K562 (cell line): ENCODE results near the gene FARSA. TPM values are rescaled to one million over a fixed set of nuclear protein-coding genes. Genes with fewer than 3 reads are reported as not detected.
A peak's percentile ranks its signal among the peaks of the same experiment; 100 is the strongest.

Experiments used
- ATAC-seq: fragments of 200-7000 bp; cut with Tn5 transposase; 3 replicates; pipeline ENCODE4 v1.9.1; 2020; ENCODE audit warnings: moderate library complexity
- BruUV-seq: library from RNA; stranded (reverse); fragments of 400-500 nt; replicated peaks from 2 replicates; lab custom pipeline; 2021; lab: Mats Ljungman, UMichigan
- CTCF ChIA-PET: fragments of 300-600 bp; formaldehyde crosslinking; extraction: SDS; loops from one replicate; lab custom pipeline; 2021; ENCODE audit warnings: low intra/inter-chr PET ratio; lab: Yijun Ruan, JAX
- POLR2A ChIA-PET: fragments of 300-600, 350-650 bp; sonication (Branson Sonifier 250); formaldehyde crosslinking; extraction: SDS; loops from one replicate; lab custom pipeline; 2021; ENCODE audit warnings: antibody characterized with exemption, inconsistent platforms; lab: Yijun Ruan, JAX
- DNase-seq, 4 experiments: peaks; one replicate each; pipeline versions ENCODE4 v3.0.0 to v3.0.0-alpha.2; 2011 to 2018; ENCODE audit warnings: low spot score in 3 of 4, mixed read lengths in 3 of 4; ENCODE audit errors: extremely low read depth in 1 of 4
- FAIRE-seq: peaks from 2 replicates; lab custom pipeline; 2011; peaks lifted over from hg19 to GRCh38; lab: Jason Lieb, UNC
- H2AFZ ChIP-seq: 2 replicates; pipeline ENCODE4 v1.6.0; 2011; ENCODE audit warnings: low read depth, low read length, control low read depth, inconsistent platforms
- H3K27ac ChIP-seq: fragments of 200-600 bp; 3 replicates; pipeline ENCODE4 v1.8.0; 2011; ENCODE audit warnings: low read depth, mild to moderate bottlenecking, control low read depth, inconsistent platforms, low read length, moderate library complexity, mixed read lengths; ENCODE audit errors: extremely low read depth
- H3K27me3 ChIP-seq, 2 experiments: fragments of 300-600 bp in 1 of 2; 2 replicates in 1 of 2; 3 replicates in 1 of 2; pipeline versions ENCODE4 v1.6.0 to v1.8.0; 2011; ENCODE audit warnings: inconsistent platforms in 2 of 2, low read length in 2 of 2, mild to moderate bottlenecking in 1 of 2, mixed read lengths in 1 of 2, moderate library complexity in 1 of 2; ENCODE audit not compliant: control insufficient read depth in 2 of 2, insufficient read depth in 2 of 2
- H3K36me3 ChIP-seq: fragments of 300-600 bp; 3 replicates; pipeline ENCODE4 v1.8.0; 2011; ENCODE audit warnings: mild to moderate bottlenecking, low read length, inconsistent platforms; ENCODE audit not compliant: control insufficient read depth, insufficient read depth
- H3K4me1 ChIP-seq, 2 experiments: fragments of 200-600 bp in 1 of 2; replicated peaks in 1 of 2; 2 replicates in 1 of 2; 3 replicates in 1 of 2; pipeline versions ENCODE4 v1.5.1 to v1.8.0; 2011; ENCODE audit warnings: inconsistent platforms in 2 of 2, low read length in 2 of 2, mild to moderate bottlenecking in 1 of 2, mixed read lengths in 1 of 2, moderate library complexity in 1 of 2; ENCODE audit not compliant: control insufficient read depth in 2 of 2, insufficient read depth in 2 of 2
- H3K4me2 ChIP-seq: 2 replicates; pipeline ENCODE4 v1.6.1; 2011; ENCODE audit warnings: low read length, control low read depth, inconsistent platforms, mixed read lengths; ENCODE audit not compliant: insufficient read depth
- H3K4me3 ChIP-seq: fragments of 200-600 bp; sonication (generic), shearing (Covaris generic); 2 replicates; pipeline ENCODE4 v1.5.1; 2016; ENCODE audit warnings: control low read depth, inconsistent platforms
- H3K79me2 ChIP-seq: fragments of 200-600 bp; 3 replicates; pipeline ENCODE4 v1.8.0; 2011; ENCODE audit warnings: low read length, inconsistent platforms; ENCODE audit not compliant: control insufficient read depth, insufficient read depth
- H3K9ac ChIP-seq, 2 experiments: 2 replicates each; pipeline versions ENCODE4 v1.6.0 to v1.6.1; 2011; ENCODE audit warnings: low read depth in 2 of 2, low read length in 2 of 2, control low read depth in 1 of 2, inconsistent platforms in 1 of 2, mild to moderate bottlenecking in 1 of 2, mixed read lengths in 1 of 2; ENCODE audit not compliant: insufficient read depth in 1 of 2
- H3K9me1 ChIP-seq: one replicate; pipeline ENCODE4 v1.6.0; 2011; ENCODE audit warnings: inconsistent platforms, mild to moderate bottlenecking, low read length, moderate library complexity; ENCODE audit not compliant: control insufficient read depth, insufficient read depth
- H3K9me3 ChIP-seq: replicated peaks from 2 replicates; pipeline ENCODE4 v1.5.1; 2011; ENCODE audit warnings: low read depth, low read length, inconsistent platforms; ENCODE audit not compliant: control insufficient read depth, insufficient read depth
- H4K20me1 ChIP-seq: replicated peaks from 2 replicates; pipeline ENCODE4 v1.6.1; 2011; ENCODE audit warnings: low read length, inconsistent platforms, mixed read lengths; ENCODE audit not compliant: control insufficient read depth, insufficient read depth
- MYC ChIP-seq, 2 experiments: fragments of 250-450 bp in 1 of 2; sonication (Bioruptor Pico) in 1 of 2; IDR thresholded peaks; 2 replicates each; pipeline versions ENCODE4 v1.5.1 to v1.6.1; 2012 to 2021; ENCODE audit warnings: low read depth in 2 of 2, borderline replicate concordance in 1 of 2, improper control_type of control experiment in 1 of 2, low read length in 1 of 2, mild to moderate bottlenecking in 1 of 2, moderate library complexity in 1 of 2
- RNF2 ChIP-seq: sonication (generic); IDR thresholded peaks from 2 replicates; pipeline ENCODE4 v1.6.1; 2016
- YY1 ChIP-seq, 3 experiments: IDR thresholded peaks; 2 replicates each; pipeline ENCODE4 v1.6.1; 2011; ENCODE audit warnings: low read length in 2 of 3, mild to moderate bottlenecking in 2 of 3, moderate library complexity in 2 of 3, borderline replicate concordance in 1 of 3, control low read depth in 1 of 3, low read depth in 1 of 3; ENCODE audit not compliant: insufficient read depth in 3 of 3, insufficient replicate concordance in 2 of 3, control insufficient read depth in 1 of 3, insufficient read length in 1 of 3; ENCODE audit errors: extremely low read depth in 1 of 3
- ZBTB17 ChIP-seq: fragments of 450-650 bp; formaldehyde crosslinking; IDR thresholded peaks from 2 replicates; pipeline ENCODE4 v1.4.0; 2020; ENCODE audit warnings: mild to moderate bottlenecking
- ZBTB9 ChIP-seq: fragments of 450-650 bp; formaldehyde crosslinking; IDR thresholded peaks from 2 replicates; pipeline ENCODE4 v1.4.0; 2020; ENCODE audit warnings: mild to moderate bottlenecking, moderate library complexity
- ZC3H4 ChIP-seq: sonication (generic); formaldehyde crosslinking; IDR thresholded peaks from 2 replicates; pipeline ENCODE4 v1.9.0; 2021; ENCODE audit warnings: missing genetic modification reagents, borderline replicate concordance
- ZNF280B ChIP-seq: fragments of 250-450 bp; sonication (Bioruptor Pico); IDR thresholded peaks from 2 replicates; pipeline ENCODE4 v1.5.1; 2021; ENCODE audit warnings: mild to moderate bottlenecking
- ZNF445 ChIP-seq: fragments of 250-450 bp; sonication (Bioruptor Pico); IDR thresholded peaks from 2 replicates; pipeline ENCODE4 v1.4.0; 2020; ENCODE audit warnings: low read depth, mild to moderate bottlenecking, moderate library complexity
- ZNF583 ChIP-seq: fragments of 250-450 bp; sonication (Bioruptor Pico); IDR thresholded peaks from 2 replicates; pipeline ENCODE4 v1.4.0; 2020
- ZNF592 ChIP-seq: fragments of 450-650 bp; IDR thresholded peaks from 2 replicates; pipeline ENCODE4 v1.6.1; 2017; ENCODE audit warnings: antibody characterized with exemption, mild to moderate bottlenecking
- ZNF740 ChIP-seq, 3 experiments: fragments of 200-800 bp in 1 of 3; sonication (Bioruptor generic) in 1 of 3; sonication (generic) in 1 of 3; formaldehyde crosslinking in 1 of 3; IDR thresholded peaks; 2 replicates each; pipeline versions ENCODE4 v1.6.1 to v1.8.0; 2016 to 2022; ENCODE audit warnings: mild to moderate bottlenecking in 2 of 3, missing compliant biosample characterization in 2 of 3, missing genetic modification characterization in 2 of 3, missing genetic modification reagents in 1 of 3
- WGBS: fragments of 100-300 bp; shearing (Covaris generic); methylation state at CpG from one replicate; pipeline ENCODE4 v1.1.6; 2016; ENCODE audit warnings: low coverage, mixed read lengths; ENCODE audit not compliant: insufficient coverage; ENCODE audit errors: missing lambda C conversion rate; 5-methylcytosine and 5-hydroxymethylcytosine counted together
- in situ Hi-C: fragments of 300-500 bp; cut with MboI; formaldehyde crosslinking; loops from 4 replicates; pipeline ENCODE4 v1.15.0; 2018; ENCODE audit warnings: inconsistent platforms, mixed read lengths
- intact Hi-C: fragments of 100-400 bp; cut with micrococcal nuclease; formaldehyde crosslinking; loops from 2 replicates; pipeline ENCODE4 v1.14.2; 2022
- polyA plus RNA-seq, 8 experiments: library from polyadenylated mRNA; depleted of rRNA in 4 of 8; stranded (reverse) in 5 of 8; unstranded in 3 of 8; fragments of >200 nt; fragmentation: Nextera tagmentation in 2 of 8; fragmentation: Illumina TruSeq in 1 of 8; extraction: Ambion mirVana in 2 of 8; extraction: Trizol in 1 of 8; gene quantifications; 2 replicates each; pipeline versions ENCODE4 v1.2.1 to v1.2.3, GENCODE V29; 2011 to 2014; ENCODE audit warnings: inconsistent platforms in 1 of 8, missing spikeins in 1 of 8
- total RNA-seq, 7 experiments: library from RNA; depleted of rRNA in 6 of 7; stranded (reverse); fragments of >200 nt in 6 of 7; fragmentation: Illumina TruSeq in 2 of 7; extraction: Trizol in 2 of 7; gene quantifications; 2 replicates each; pipeline versions ENCODE4 v1.2.1 to v1.2.3, GENCODE V29; 2011 to 2021; ENCODE audit warnings: low replicate concordance in 1 of 7

The FARSA gene
- total and polyA plus RNA-seq, 9 of the 15 experiments (the other 6 are each of a cell fraction or from before 2014, with no cell fraction given), result 25.2 to 237 (median 89.6) TPM

- CTCF ChIA-PET, result no interaction called here
- POLR2A ChIA-PET, result interaction anchor here (0.5 to 2.9 kb wide), 7 partner anchors 9 to 1743 kb away, joined by 3 to 23 read pairs (median 3); partner anchors contain the start of genes GCDH and SYCE2
- Histone ChIP-seq H4K20me1 (peaks cover 5% of the 10 kb centered on the region; the same call in 1 of the 2 replicates), H3K27ac (peak overlapping the region; percentile 96), H3K4me1 (peaks cover 32 to 74% of the 10 kb centered on the region in 2 experiments; a peak in 4 of 5 replicates), H3K79me2 (peaks cover 69% of the 10 kb centered on the region), H3K9me1 (no peaks in the 10 kb centered on the region), H3K27me3 (no peaks in the 10 kb centered on the region), H2AFZ (no peak overlapping the region), H3K9ac (peak overlapping the region; percentile 71 to 94; a peak in 3 of 4 replicates), H3K4me3 (no peak overlapping the region), H3K9me3 (no peaks in the 10 kb centered on the region), H3K4me2 (peak overlapping the region; percentile 42), H3K36me3 (peaks cover 41% of the 10 kb centered on the region)
- 48% methylated on average over 2 of the region's 3 CpGs for WGBS
- in situ Hi-C loops, result no loop called here
- DNase-seq (no peak), ATAC-seq (no peak), FAIRE-seq (no peak)
- intact Hi-C loops, result no loop called here
- TSS peak; percentile 34 for BruUV-seq
- TF ChIP-seq YY1 (IDR thresholded peaks at IDR 0.05; ENCODE audit: borderline replicate concordance in 1 of 3, control insufficient read depth in 1 of 3, extremely low read depth in 1 of 3, insufficient read depth in 3 of 3, insufficient read length in 1 of 3, insufficient replicate concordance in 2 of 3, low read depth in 1 of 3, low read length in 2 of 3) (peak in 1 of 3 experiments; percentile 2), RNF2 (no peak), ZNF445 (CRISPR knock-in tag) (peak; percentile 72; the same call in 1 of the 2 replicates), ZNF592 (peak; percentile 99), ZNF280B (CRISPR knock-in tag) (no peak), ZNF740 (CRISPR knock-in tag; IDR thresholded peaks at IDR 0.05) (no peak), ZNF740 (tag; IDR thresholded peaks at IDR 0.05) (peak in 1 of 2 experiments; percentile 93; a peak in 2 of 4 replicates), ZBTB9 (CRISPR knock-in tag) (peak; percentile 92), MYC (IDR thresholded peaks at IDR 0.05; ENCODE audit: low read depth, low read length) (no peak), MYC (CRISPR knock-in tag; IDR thresholded peaks at IDR 0.05; ENCODE audit: borderline replicate concordance, low read depth) (peak; percentile 70; the same call in 1 of the 2 replicates), ZNF583 (CRISPR knock-in tag) (peak; percentile 92), ZBTB17 (CRISPR knock-in tag) (peak; percentile 74), ZC3H4 (CRISPR knock-in tag) (no peak)
These were observed 50.9 kb downstream of the FARSA start for GRCh38 chr19:12882589-12882988.
